Measurements from ENCODE around the gene CALML6.
"Not testable (repeated sequence)": the region's sequence is repeated elsewhere in the genome, so short reads cannot be mapped to it uniquely, and the experiment has no call there.

CALML6 gene

GRCh38 chr1:1922956-1923833 lies 8.1 kb downstream of the CALML6 start:
- in situ Hi-C loops (cut with MboI; ENCODE audit: low sequenced_read_pairs): no loop called here

GRCh38 chr1:1924386-1924785 lies 9.3 kb downstream of the CALML6 start:
- in situ Hi-C loops (cut with MboI; ENCODE audit: low sequenced_read_pairs): no loop called here

GRCh38 chr1:1924849-1925248 lies 9.8 kb downstream of the CALML6 start:
- in situ Hi-C loops (cut with MboI; ENCODE audit: low sequenced_read_pairs): no loop called here

GRCh38 chr1:1925437-1926345 lies 10.6 kb downstream of the CALML6 start:
- in situ Hi-C loops (cut with MboI; ENCODE audit: low sequenced_read_pairs): no loop called here

- in situ Hi-C loops (cut with MboI; ENCODE audit: low sequenced_read_pairs): no loop called here
Measured at GRCh38 chr1:1926346-1926811, 11.3 kb downstream of the CALML6 start.

GRCh38 chr1:1926886-1927660 lies 12.0 kb downstream of the CALML6 start:
- in situ Hi-C loops (cut with MboI; ENCODE audit: low sequenced_read_pairs): no loop called here

GRCh38 chr1:1927751-1928150 lies 12.7 kb downstream of the CALML6 start:
- in situ Hi-C loops (cut with MboI; ENCODE audit: low sequenced_read_pairs): no loop called here

- in situ Hi-C loops (cut with MboI; ENCODE audit: low sequenced_read_pairs): no loop called here
Measured at GRCh38 chr1:1928231-1929101, 13.4 kb downstream of the CALML6 start.

- in situ Hi-C loops (cut with MboI; ENCODE audit: low sequenced_read_pairs): no loop called here
Measured at GRCh38 chr1:1929102-1929638, 14.1 kb downstream of the CALML6 start.

GRCh38 chr1:1929639-1930545 lies 14.8 kb downstream of the CALML6 start:
- in situ Hi-C loops (cut with MboI; ENCODE audit: low sequenced_read_pairs): no loop called here

- in situ Hi-C loops (cut with MboI; ENCODE audit: low sequenced_read_pairs): not testable (repeated sequence)
Measured at GRCh38 chr1:1934848-1935247, 19.8 kb downstream of the CALML6 start.

- in situ Hi-C loops (cut with MboI; ENCODE audit: low sequenced_read_pairs): no loop called here
Measured at GRCh38 chr1:1937061-1937460, 22.0 kb downstream of the CALML6 start.

GRCh38 chr1:1937549-1938275 lies 22.7 kb downstream of the CALML6 start:
- in situ Hi-C loops (cut with MboI; ENCODE audit: low sequenced_read_pairs): no loop called here

GRCh38 chr1:1938276-1938573 lies 23.2 kb downstream of the CALML6 start:
- in situ Hi-C loops (cut with MboI; ENCODE audit: low sequenced_read_pairs): no loop called here

GRCh38 chr1:1938613-1939295 lies 23.7 kb downstream of the CALML6 start:
- in situ Hi-C loops (cut with MboI; ENCODE audit: low sequenced_read_pairs): no loop called here

GRCh38 chr1:1939296-1940122 lies 24.4 kb downstream of the CALML6 start:
- in situ Hi-C loops (cut with MboI; ENCODE audit: low sequenced_read_pairs): no loop called here

- in situ Hi-C loops (cut with MboI; ENCODE audit: low sequenced_read_pairs): no loop called here
Measured at GRCh38 chr1:1940123-1940425, 25.0 kb downstream of the CALML6 start.
